Measurements from ENCODE around the gene TGFB2.

Gene TGFB2

DNA sequence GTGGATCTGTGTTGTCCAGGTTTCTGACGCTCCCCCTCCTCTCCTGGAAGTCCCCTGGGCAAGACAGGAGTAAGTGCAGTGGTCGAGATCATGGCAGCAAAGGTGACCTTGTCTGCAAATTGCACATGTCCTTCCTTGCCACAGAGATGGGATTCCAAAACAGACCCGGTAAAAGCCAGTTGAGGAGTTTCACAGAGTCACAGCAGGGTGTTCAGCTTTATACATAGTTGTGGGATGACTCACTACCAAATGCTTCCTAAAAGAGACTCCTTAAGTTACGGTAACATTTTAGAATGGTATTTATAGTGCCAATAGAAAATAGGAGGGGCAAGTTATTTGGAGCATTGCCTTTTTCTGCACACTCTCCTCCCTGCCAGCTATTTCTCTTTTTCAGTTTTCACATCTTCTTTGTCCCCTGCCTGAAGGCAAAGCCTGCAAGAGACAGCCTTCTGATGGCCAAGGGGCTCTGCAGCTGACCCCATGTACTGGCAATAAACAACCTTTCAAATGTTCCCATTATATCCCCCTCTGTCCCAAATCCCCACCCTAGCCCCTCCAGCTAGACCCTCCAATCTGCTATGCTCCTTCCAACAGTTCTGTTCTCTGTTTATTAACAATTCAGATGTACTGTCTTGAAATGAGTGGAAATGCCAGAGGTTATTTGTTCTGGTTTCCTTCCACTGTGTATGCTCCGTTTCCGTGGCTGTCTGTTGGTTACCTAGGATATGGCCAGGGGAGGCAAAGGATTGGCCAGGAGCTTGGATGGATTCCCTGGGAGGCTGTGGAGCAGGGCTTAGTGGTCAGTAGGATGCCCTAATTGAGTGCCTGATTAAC lies 115.0 kb downstream of the TGFB2 start:
- in situ Hi-C loops (cut with MboI; ENCODE audit: low sequenced_read_pairs): no loop called here

DNA sequence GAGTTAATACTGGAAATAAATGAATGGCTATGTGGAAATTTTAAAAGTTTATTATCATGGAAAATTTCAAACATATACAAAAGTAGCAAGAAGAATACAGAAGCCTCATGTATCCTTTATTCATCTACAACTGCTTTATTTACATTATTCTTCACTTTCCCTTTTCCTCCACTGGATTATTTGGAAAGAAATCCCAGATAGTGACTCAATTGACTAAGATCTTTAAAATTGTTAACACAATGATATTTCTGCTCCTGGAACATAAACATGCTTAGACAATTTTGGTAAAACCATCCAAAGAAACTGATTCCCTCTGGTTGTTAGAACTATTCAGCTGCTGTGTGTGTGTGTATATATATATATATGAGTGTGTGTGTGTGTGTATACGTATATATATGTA lies 116.2 kb downstream of the TGFB2 start:
- in situ Hi-C loops (cut with MboI; ENCODE audit: low sequenced_read_pairs): no loop called here

DNA sequence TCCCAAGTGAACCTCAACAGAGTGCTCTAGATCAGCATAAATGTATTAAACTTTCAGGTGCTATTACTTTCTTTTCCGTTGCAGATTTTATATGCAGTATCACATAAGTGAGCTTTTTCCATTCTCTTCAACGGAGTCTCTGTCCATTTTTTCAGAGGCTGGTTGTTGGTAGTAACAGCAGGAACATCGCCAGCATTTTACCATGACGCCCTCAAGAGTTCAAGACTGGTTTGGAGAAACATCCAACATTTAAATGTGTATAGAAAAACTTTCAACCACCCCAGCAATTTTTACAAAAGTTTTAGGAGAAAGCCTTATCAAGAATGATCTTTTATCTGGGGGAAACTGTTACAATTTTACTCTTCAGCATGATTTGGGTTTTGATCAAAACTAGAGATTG lies 117.0 kb downstream of the TGFB2 start:
- in situ Hi-C loops (cut with MboI; ENCODE audit: low sequenced_read_pairs): no loop called here

DNA sequence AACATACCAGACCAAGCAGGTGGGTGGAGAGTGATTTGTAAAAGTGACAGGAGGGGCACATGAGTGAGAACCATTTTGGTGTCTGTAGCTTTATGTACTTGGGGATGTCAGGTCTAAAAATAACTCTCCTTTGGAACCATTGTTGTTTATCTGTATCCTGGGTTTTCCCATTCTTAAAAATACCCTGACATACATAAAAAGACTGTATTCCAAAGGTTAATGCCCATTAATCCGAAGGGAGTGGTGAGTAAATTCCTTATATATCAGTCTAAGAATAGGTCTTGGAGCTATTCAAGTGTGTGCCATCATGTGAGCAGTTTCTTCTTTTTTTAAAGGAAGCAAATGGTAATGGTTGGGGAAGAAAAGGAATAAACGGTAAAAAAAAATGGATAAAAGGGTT lies 117.5 kb downstream of the TGFB2 start:
- in situ Hi-C loops (cut with MboI; ENCODE audit: low sequenced_read_pairs): no loop called here

DNA sequence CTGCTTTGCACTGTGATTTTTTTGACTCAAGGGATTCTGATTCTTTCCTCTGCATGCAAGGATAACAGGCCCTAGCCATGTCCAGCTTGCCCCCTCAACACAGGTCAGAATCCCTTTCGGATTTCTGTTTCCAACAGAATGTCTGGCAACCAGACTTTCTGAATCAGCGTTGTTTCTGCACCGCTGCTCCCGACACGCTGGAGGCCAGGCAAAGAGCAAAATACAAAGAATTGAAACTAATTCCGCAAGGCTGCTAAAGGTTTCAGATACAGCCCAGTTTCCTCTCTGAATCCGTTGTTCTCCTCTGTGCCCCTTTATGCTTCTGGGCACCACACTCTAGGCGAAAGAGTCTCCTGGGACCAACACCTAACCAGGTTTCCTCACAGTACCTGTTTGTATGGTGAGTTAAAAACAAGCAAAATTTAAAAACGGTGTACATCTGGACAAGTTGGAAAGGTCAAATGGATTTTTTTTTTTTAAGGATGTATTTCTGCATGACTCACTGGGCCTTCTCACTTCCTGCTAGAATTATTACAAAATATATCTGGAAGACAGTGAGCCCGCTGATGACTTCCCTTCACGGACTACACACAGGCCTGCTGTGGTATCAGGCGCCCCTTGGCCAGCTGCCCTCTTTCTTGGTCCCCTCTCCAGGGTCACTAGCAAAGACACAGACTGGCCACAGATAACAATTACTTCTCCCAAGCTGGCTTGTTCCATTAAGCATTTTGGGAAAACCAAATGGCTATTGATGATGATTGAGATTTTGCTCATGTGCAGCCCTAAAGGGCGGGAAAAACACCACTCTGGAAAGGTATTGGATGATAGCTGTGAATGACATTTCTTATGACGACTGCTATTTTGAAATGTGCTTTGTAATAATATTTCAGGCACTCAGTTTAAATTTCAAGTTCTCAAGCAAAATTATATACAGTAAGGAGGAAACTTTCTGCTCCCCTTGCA lies 118.3 kb downstream of the TGFB2 start:
- in situ Hi-C loops (cut with MboI; ENCODE audit: low sequenced_read_pairs): no loop called here

DNA sequence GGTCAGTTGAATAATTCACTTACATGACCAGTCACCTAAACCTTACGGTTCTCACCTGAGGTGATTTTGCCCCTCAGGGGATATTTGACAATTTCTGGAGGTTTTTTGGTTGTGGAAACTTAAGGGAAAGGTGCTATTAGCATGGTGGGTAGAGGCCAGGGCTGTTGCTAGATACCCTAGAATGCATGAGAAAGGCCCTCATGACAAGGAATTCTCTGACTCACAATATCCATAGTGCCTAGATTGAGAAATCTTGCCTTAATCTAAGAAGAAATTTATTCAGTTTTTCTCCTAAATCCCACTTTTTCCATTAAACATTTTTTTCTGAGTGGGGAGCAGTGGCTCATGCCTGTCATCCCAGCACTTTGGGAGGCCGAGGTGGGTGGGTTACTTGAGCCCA lies 119.7 kb downstream of the TGFB2 start:
- in situ Hi-C loops (cut with MboI; ENCODE audit: low sequenced_read_pairs): no loop called here

DNA sequence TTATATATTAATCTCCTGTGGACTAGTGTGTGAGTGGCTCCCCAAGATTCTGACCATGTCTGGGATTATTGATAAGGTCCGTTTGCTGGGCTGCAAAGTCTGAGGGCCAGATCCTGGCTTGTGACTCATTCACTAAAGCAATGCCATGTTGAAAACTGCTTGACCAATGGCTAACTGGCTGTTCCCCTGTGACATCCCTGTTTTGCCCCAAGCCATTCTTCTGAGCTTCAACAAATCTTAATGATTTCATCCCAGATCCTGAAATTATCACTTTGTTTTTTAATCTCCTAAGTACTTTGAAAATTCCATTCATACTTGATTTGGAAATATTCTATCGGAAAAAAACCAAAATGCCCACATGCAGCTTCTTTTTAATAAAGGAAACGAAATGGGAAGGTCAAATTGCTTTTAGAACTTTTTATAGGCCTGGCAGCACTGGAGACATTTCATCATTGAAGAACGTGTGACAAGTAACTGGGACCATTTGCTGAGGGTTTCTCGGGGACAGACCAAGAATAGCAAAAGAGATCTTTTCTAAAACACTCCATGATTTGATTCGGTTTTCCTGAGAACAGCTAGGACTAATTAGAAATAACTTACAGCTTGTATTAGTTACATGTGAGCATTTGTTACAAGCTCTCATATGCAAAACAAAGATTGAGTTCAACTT lies 121.3 kb downstream of the TGFB2 start:
- in situ Hi-C loops (cut with MboI; ENCODE audit: low sequenced_read_pairs): no loop called here

DNA sequence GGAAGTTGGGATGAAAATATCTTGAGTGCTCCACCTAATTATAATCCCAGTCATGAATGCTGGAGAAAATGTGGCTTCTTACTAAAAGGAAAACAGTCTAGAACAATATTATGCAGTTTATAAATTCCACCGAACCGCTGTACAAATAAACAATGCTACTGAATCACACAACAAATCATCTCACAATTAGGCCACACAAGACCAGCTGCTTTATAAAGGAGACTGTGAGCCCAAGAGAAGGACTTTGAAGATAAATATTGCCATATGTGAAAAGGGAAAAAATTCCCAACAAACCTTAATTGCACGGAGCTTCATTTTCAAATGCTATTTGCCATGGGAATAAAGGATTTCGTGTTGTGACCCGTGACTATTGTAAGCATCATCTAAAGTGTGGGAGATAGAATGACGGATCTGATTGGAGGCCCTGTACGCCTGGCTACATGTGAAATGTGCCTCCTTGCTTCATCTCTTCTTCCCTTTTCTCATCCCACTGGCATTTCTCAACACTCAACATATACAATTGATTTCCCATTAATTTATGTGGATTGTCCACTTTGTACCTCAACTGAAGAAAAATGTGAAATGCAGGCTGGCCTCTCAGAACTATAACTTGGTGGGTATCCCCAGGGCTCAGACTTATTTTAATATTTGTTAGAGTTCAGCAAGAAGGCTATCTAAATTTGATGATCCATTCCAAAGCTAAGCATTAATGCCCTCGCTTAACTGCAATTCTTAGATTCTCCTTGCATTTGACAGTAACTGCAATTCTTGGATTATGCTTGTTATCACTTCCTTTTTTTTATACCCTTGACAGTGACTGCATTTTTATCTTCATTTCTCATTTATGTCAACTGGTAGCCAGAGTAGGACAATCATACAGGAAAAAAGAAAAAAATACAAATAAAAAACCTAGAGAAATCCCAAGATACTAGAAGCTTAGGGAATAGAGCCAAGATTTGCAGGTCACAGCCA lies 122.3 kb downstream of the TGFB2 start:
- in situ Hi-C loops (cut with MboI; ENCODE audit: low sequenced_read_pairs): no loop called here

DNA sequence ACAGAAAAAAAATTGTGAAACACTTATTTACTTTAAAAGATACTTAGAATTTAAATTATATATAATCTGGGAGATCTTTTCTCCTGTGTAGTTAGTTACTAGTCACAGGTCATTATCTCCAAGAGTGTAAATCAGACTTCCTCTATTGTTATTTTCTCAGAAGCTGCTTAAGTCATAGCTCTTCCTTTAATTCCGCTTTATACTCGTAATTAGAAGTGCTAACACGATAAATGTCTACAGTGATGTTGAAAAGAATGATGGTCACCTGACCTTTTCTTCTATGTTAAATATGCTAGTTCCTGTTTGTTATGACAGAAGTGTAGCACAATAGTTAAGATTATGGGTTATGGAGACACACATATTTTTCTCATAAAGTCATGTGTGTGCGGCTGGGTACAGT lies 123.6 kb downstream of the TGFB2 start:
- in situ Hi-C loops (cut with MboI; ENCODE audit: low sequenced_read_pairs): no loop called here

DNA sequence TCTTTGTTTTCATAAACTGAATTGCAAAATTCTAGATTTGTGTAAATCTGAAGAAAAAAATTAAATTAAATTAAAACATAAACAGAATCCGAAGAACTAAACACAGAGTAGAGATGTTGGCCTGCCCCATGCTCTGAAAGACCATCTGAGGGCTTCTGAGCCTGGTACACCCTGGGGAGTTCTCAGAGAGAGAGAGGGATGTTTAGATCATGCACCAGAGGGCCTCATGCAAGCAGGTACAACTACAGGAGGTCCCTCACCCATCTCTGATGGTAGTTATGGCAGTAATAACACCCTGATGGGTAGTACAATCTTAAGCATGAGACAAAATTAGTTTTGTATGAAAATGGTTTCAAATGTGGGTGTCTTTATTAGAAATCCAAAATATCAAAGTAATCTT lies 127.7 kb downstream of the TGFB2 start:
- in situ Hi-C loops (cut with MboI; ENCODE audit: low sequenced_read_pairs): no loop called here

DNA sequence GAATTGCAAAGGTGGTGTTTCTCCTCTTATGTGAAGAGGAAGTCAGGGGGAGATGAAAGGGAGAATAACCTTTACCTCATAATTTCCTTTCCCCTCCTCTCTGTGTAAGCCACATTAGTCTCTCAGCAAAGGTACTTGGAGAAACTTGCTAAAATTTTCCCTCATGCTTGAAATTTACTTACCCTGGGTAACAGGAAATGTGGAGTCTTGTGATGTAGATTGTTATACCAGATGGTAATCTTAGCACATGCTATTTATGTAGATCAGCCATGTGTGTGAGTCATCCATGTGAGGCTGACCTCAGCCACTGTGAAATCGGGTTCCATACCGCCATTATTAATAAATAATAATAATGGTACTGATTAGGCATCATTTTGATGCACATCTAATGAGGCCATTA lies 128.4 kb downstream of the TGFB2 start:
- in situ Hi-C loops (cut with MboI; ENCODE audit: low sequenced_read_pairs): no loop called here

DNA sequence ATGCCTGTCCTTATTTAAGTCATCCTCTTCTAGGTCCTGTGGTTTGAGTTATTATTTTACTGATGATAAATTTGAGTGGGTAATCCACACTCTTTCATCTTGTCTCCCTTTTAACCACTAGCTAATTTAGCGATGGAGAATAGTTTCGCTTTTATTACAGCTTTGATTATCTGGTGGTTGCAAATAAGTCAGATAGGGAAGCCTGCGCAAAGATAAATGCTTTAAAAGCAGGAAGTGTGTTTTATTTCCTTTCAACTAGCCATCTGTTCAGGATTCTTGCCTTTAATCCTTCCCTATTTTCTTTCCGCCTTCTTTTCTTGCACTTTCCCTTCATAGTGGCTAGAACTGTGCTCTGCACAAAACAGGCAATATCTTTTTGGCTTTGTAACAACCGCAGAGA lies 129.0 kb downstream of the TGFB2 start:
- in situ Hi-C loops (cut with MboI; ENCODE audit: low sequenced_read_pairs): no loop called here

DNA sequence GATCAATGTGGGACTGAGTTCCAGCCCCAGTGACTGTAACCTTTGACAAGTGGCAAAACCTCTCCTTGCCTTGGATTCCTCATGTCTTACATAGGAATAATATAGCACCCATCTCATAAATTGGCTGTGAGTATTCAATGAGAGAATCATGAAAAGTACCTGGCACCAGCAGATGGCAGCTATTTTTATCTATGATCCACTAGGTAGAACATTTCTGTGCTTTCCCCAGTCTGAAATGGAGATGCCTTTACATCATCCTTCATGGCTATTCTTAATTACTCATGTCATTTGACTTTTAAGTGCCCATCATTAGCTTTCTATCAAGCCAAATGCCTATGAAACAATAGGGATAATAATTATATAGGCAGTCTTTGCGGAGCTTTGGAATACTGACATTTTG lies 130.1 kb downstream of the TGFB2 start:
- in situ Hi-C loops (cut with MboI; ENCODE audit: low sequenced_read_pairs): no loop called here

DNA sequence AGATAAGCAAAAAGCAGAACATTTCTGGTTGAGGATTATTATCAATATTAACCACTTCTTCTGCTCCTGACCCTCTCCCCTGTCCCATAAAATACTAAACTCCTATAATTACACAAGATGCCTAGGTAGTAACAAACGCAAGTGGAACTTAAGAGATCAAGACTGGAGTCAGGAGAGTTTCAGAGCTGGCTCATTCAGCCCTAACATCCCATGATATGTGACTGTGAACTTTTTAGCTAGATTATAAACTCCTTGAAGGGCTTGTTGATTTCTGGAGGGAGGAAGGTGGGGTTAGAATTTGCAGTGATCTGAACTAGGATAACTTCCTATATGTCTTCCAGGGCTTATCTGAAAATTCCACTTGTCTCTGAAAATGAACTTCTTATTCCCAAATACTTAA lies 130.6 kb downstream of the TGFB2 start:
- in situ Hi-C loops (cut with MboI; ENCODE audit: low sequenced_read_pairs): no loop called here

DNA sequence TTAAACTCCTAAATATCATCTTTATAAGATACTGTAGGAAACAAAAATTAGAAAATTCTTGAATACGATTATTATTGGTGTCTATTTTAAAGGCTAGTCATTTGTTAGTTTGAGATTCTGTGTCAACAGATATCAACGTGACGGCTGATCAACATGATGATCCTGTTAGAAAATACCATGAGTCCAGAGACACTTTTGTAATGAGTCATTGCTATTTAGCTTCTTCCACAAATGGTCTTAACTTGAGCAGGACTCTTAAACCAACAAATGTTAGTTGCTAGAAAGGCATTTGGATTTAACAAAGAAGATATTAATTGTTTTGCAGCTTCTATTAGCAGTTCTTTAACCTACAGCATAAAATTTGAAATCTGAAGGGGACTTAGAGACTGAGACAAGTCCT lies 131.2 kb downstream of the TGFB2 start:
- in situ Hi-C loops (cut with MboI; ENCODE audit: low sequenced_read_pairs): no loop called here

DNA sequence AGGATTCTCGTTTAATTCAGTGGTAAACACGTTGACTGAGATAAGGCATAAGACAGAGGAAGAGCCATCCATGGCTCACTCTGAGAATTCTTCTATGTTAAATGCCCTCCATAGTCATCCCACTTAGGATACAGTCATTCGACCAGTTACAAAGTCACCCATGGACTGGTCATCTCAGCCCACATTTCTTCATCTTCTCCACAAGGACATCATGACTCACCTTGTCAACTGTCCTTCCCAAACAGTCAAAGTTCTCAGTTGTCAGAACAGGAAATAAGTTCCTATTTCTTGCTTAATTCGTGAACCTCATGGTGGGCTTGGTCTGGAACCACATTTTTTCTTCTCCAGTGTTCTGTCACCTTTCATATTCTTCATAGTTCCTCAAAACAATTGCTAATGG lies 133.2 kb downstream of the TGFB2 start:
- in situ Hi-C loops (cut with MboI; ENCODE audit: low sequenced_read_pairs): no loop called here

DNA sequence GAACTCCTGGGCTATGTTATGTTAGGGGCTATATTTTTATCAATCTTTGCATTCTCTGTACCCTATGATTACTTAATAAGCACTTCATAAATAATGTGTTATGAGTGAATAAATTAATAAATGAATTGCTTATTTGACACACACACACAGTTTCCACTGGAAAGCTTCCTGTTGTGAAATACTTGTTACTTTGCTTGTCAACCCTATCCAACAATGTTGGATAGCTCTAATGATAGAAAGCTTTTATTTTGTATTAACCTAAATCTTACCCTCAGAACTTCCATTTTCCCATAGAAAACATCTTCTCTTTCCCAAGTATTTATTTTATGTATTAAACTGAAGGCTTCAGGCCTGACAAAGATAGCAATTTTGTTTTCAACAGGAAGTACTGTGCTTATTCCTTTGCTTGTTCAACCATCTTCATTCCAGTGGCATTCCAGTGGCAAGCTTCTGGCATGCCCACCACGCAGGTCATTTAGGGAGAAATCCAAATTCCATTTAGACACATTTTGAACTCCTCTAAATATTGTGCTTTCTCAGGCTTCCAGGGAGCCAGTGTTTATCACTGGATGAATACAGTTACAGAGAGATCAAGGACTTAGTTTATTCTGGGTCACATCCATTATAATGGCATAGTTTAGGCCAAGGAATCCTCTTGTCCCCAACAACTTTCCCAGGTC lies 134.4 kb downstream of the TGFB2 start:
- in situ Hi-C loops (cut with MboI; ENCODE audit: low sequenced_read_pairs): no loop called here

DNA sequence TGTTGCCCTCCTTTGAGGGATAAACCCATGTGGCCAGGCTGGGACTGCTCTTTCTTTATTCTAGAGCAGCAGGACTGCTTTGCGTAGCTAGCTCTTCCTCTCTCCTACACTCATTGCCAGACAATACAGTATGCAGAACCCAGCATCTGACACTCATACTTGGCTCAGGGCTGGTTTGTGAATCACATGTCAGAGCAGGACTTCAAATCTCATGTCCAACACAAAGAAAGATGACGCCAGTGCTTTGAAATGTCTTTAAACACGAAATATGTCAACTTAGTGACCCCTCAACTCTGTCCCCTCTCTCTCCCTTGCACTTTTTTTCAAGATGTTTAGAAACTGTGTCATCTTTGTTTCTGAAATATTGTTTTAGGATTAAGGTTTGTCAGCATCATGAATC lies 135.0 kb downstream of the TGFB2 start:
- in situ Hi-C loops (cut with MboI; ENCODE audit: low sequenced_read_pairs): no loop called here

DNA sequence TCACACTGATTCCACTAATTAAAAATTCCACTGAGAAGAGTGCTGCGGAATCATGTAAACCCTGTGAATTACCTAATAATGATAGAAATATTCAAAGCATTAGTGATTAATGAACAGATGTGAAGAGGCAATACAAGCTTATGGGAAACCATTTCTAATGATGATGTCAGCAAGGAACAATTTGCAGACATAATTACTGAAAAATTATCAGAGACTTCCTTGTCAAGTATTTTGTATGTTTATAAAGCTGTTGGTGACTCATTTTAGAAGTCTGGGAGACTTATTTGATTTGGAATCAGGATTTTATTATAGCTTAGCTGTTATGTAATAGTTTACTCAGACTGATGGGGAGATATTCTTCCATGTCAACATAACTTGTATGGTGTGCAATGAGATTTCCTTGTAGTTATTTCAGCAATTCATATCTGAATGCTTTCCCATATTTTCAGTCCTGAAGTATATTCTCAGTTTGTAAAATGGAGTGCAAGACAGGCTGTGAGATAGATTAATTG lies 135.5 kb downstream of the TGFB2 start:
- in situ Hi-C loops (cut with MboI; ENCODE audit: low sequenced_read_pairs): no loop called here
